HepG2 (cell line): ENCODE results near the gene NDUFB3. TPM values are rescaled to one million over a fixed set of nuclear protein-coding genes. Genes with fewer than 3 reads are reported as not detected.

Experiments
- CEBPG ChIP-seq: IDR thresholded peaks from 2 replicates; pipeline ENCODE4 v1.6.1; 2016
- CREM ChIP-seq, 2 experiments: sonication (generic) in 1 of 2; formaldehyde crosslinking in 1 of 2; IDR thresholded peaks; 2 replicates each; pipeline versions ENCODE4 v1.4.0 to v1.6.1; 2016 to 2020; ENCODE audit warnings: antibody characterized with exemption in 1 of 2, mild to moderate bottlenecking in 1 of 2, missing genetic modification reagents in 1 of 2
- CTCF ChIP-seq: sonication (generic); formaldehyde crosslinking; IDR thresholded peaks from 2 replicates; pipeline ENCODE4 v1.5.0; 2020; ENCODE audit warnings: mild to moderate bottlenecking, missing genetic modification reagents, moderate library complexity
- DMAP1 ChIP-seq: IDR thresholded peaks from 2 replicates; pipeline ENCODE4 v1.6.1; 2016
- DPF2 ChIP-seq: sonication (generic); formaldehyde crosslinking; IDR thresholded peaks from 2 replicates; pipeline ENCODE4 v1.4.0; 2020; ENCODE audit warnings: mild to moderate bottlenecking, low read depth, missing genetic modification reagents, borderline replicate concordance
- DZIP1 ChIP-seq: sonication (generic); formaldehyde crosslinking; IDR thresholded peaks from 2 replicates; pipeline ENCODE4 v1.5.0; 2020; ENCODE audit warnings: mild to moderate bottlenecking, missing genetic modification reagents
- GATAD2A ChIP-seq: IDR thresholded peaks from 2 replicates; pipeline ENCODE4 v1.6.1; 2016
- HDAC1 ChIP-seq: sonication (generic); formaldehyde crosslinking; IDR thresholded peaks from 2 replicates; pipeline ENCODE4 v1.5.1; 2020; ENCODE audit warnings: mild to moderate bottlenecking, missing genetic modification reagents
- HIC2 ChIP-seq: sonication (generic); formaldehyde crosslinking; IDR thresholded peaks from 2 replicates; pipeline ENCODE4 v1.9.0; 2022; ENCODE audit warnings: low read depth, missing genetic modification reagents
- HNF4A ChIP-seq: sonication (generic); formaldehyde crosslinking; IDR thresholded peaks from 2 replicates; pipeline ENCODE4 v1.4.0; 2020; ENCODE audit warnings: missing genetic modification reagents
- IKZF5 ChIP-seq: IDR thresholded peaks from 2 replicates; pipeline ENCODE4 v1.6.1; 2018; ENCODE audit warnings: missing genetic modification reagents, mild to moderate bottlenecking, missing compliant biosample characterization
- KAT8 ChIP-seq: IDR thresholded peaks from 2 replicates; pipeline ENCODE4 v1.6.1; 2016; ENCODE audit warnings: missing genetic modification reagents, missing compliant biosample characterization
- NFE2L2 ChIP-seq: fragments of 150-350 bp; IDR thresholded peaks from 2 replicates; pipeline ENCODE4 v1.6.1; 2014; ENCODE audit warnings: low read length
- PHF21A ChIP-seq: sonication (generic); formaldehyde crosslinking; IDR thresholded peaks from 2 replicates; pipeline ENCODE4 v1.5.0; 2020; ENCODE audit warnings: mild to moderate bottlenecking, missing genetic modification reagents
- YY1 ChIP-seq: IDR thresholded peaks from 2 replicates; pipeline ENCODE4 v1.6.1; 2011; ENCODE audit warnings: low read length, low read depth, moderate library complexity, mild to moderate bottlenecking; ENCODE audit not compliant: insufficient read depth, insufficient replicate concordance
- ZBTB34 ChIP-seq: sonication (generic); formaldehyde crosslinking; IDR thresholded peaks from 2 replicates; pipeline ENCODE4 v1.8.0; 2022; ENCODE audit warnings: mild to moderate bottlenecking, missing genetic modification reagents
- ZFP37 ChIP-seq: sonication (generic); formaldehyde crosslinking; IDR thresholded peaks from 2 replicates; pipeline ENCODE4 v1.4.0; 2020; ENCODE audit warnings: missing genetic modification reagents, borderline replicate concordance
- ZNF12 ChIP-seq: sonication (generic); formaldehyde crosslinking; IDR thresholded peaks from 2 replicates; pipeline ENCODE4 v1.5.0; 2020; ENCODE audit warnings: missing genetic modification reagents
- ZNF292 ChIP-seq: sonication (generic); formaldehyde crosslinking; IDR thresholded peaks from 2 replicates; pipeline ENCODE4 v1.8.1; 2022; ENCODE audit warnings: mild to moderate bottlenecking, low read depth, missing genetic modification reagents, borderline replicate concordance
- ZNF33A ChIP-seq: sonication (generic); formaldehyde crosslinking; IDR thresholded peaks from 2 replicates; pipeline ENCODE4 v1.5.1; 2020; ENCODE audit warnings: missing genetic modification reagents, mild to moderate bottlenecking, moderate library complexity, borderline replicate concordance
- ZNF776 ChIP-seq: sonication (generic); formaldehyde crosslinking; IDR thresholded peaks from 2 replicates; pipeline ENCODE4 v1.4.0; 2020; ENCODE audit warnings: mild to moderate bottlenecking, missing genetic modification reagents
- ZNF780A ChIP-seq: sonication (generic); formaldehyde crosslinking; IDR thresholded peaks from 2 replicates; pipeline ENCODE4 v1.8.0; 2022; ENCODE audit warnings: mild to moderate bottlenecking, missing genetic modification reagents, moderate library complexity
- polyA plus RNA-seq, 8 experiments: library from polyadenylated mRNA; depleted of rRNA in 3 of 8; stranded (reverse) in 7 of 8; unstranded in 1 of 8; fragments of >200 nt; fragmentation: Illumina TruSeq in 4 of 8; extraction: Trizol in 4 of 8; gene quantifications; 2 replicates each; pipeline versions ENCODE4 v1.2.1 to v1.2.3, GENCODE V29; 2011 to 2016; ENCODE audit warnings: low read depth in 4 of 8, missing spikeins in 1 of 8, mixed read lengths in 1 of 8; ENCODE audit not compliant: insufficient read depth in 1 of 8
- total RNA-seq, 5 experiments: library from RNA; depleted of rRNA; stranded (reverse); fragments of >200 nt; fragmentation: Illumina TruSeq; extraction: Trizol; gene quantifications; 2 replicates each; pipeline ENCODE4 v1.2.3, GENCODE V29; 2016; ENCODE audit warnings: low read depth in 1 of 5

Gene NDUFB3
- total and polyA plus RNA-seq, 2 of the 13 experiments (the other 11 are each of a cell fraction or from before 2014, with no cell fraction given): 50.7 to 159 TPM

GRCh38 chr2:201057715-201058248, 14.0 kb upstream of the NDUFB3 start (continued):
- peak; percentile 99 for TF ChIP-seq ZBTB34 (CRISPR knock-in tag)
- peak; percentile 13 for TF ChIP-seq YY1
- peak; percentile 25; the same call in 1 of the 2 replicates for TF ChIP-seq CTCF (CRISPR knock-in tag)
- peak; percentile 98 for TF ChIP-seq GATAD2A
- TF ChIP-seq CEBPG (CRISPR knock-in tag): peak; percentile 93
- peak; percentile 88 for TF ChIP-seq HNF4A (CRISPR knock-in tag)
- peak; percentile 78; the same call in 1 of the 2 replicates for TF ChIP-seq ZNF780A (CRISPR knock-in tag)
- no peak for TF ChIP-seq DZIP1 (CRISPR knock-in tag)
- peak; percentile 78; the same call in 1 of the 2 replicates for TF ChIP-seq DMAP1 (CRISPR knock-in tag)
- peak; percentile 77 for TF ChIP-seq CREM (IDR thresholded peaks at IDR 0.05)
- TF ChIP-seq CREM (CRISPR knock-in tag; IDR thresholded peaks at IDR 0.05): no peak
- TF ChIP-seq ZNF776 (CRISPR knock-in tag): no peak
- TF ChIP-seq ZNF292 (CRISPR knock-in tag): peak; percentile 78; the same call in 1 of the 2 replicates
- peak; percentile 41; the same call in 1 of the 2 replicates for TF ChIP-seq IKZF5 (CRISPR knock-in tag)
- TF ChIP-seq KAT8 (CRISPR knock-in tag): peak; percentile 57; the same call in 1 of the 2 replicates
- peak; percentile 81 for TF ChIP-seq PHF21A
- no peak for TF ChIP-seq ZFP37 (CRISPR knock-in tag)
- no peak for TF ChIP-seq NFE2L2
- TF ChIP-seq HDAC1 (CRISPR knock-in tag): peak; percentile 42; the same call in 1 of the 2 replicates
- peak; percentile 50; the same call in 1 of the 2 replicates for TF ChIP-seq DPF2 (CRISPR knock-in tag)
- peak; percentile 85 for TF ChIP-seq ZNF12
- peak; percentile 38; the same call in 1 of the 2 replicates for TF ChIP-seq HIC2 (CRISPR knock-in tag)
- no peak for TF ChIP-seq ZNF33A
